Neuronal stem cell (in vitro differentiated cells): ENCODE results near the gene L3MBTL4.

Experiments
- DNase-seq: peaks from one replicate; pipeline ENCODE4 v3.0.0-alpha.2; 2013; ENCODE audit warnings: low spot score
- H2AFZ ChIP-seq: one replicate; pipeline ENCODE4 v1.6.1; 2013; ENCODE audit warnings: mild to moderate bottlenecking, low read length, inconsistent platforms
- H2AK5ac ChIP-seq: 2 replicates; pipeline ENCODE4 v1.6.1; 2013; ENCODE audit warnings: low read depth, mild to moderate bottlenecking, inconsistent platforms, low read length, moderate library complexity, mixed read lengths
- H2BK120ac ChIP-seq: 2 replicates; pipeline ENCODE4 v1.6.1; 2013; ENCODE audit warnings: low read depth, mild to moderate bottlenecking, inconsistent platforms, low read length, moderate library complexity, mixed read lengths
- H2BK12ac ChIP-seq: one replicate; pipeline ENCODE4 v1.6.1; 2013; ENCODE audit warnings: low read length, inconsistent platforms
- H2BK15ac ChIP-seq: 2 replicates; pipeline ENCODE4 v1.6.1; 2013; ENCODE audit warnings: mild to moderate bottlenecking, low read length, inconsistent platforms, mixed read lengths
- H2BK5ac ChIP-seq: one replicate; pipeline ENCODE4 v1.6.1; 2013; ENCODE audit warnings: inconsistent platforms, mild to moderate bottlenecking, low read length, moderate library complexity
- H3K14ac ChIP-seq: one replicate; pipeline ENCODE4 v1.6.1; 2013; ENCODE audit warnings: low read length, inconsistent platforms
- H3K18ac ChIP-seq: 2 replicates; pipeline ENCODE4 v1.6.1; 2013; ENCODE audit warnings: low read length, inconsistent platforms
- H3K23ac ChIP-seq: 2 replicates; pipeline ENCODE4 v1.6.1; 2013; ENCODE audit warnings: low read depth, mild to moderate bottlenecking, mixed read lengths, low read length, inconsistent platforms; ENCODE audit not compliant: poor library complexity
- H3K27ac ChIP-seq: replicated peaks from 3 replicates; pipeline ENCODE4 v1.5.1; 2013; ENCODE audit warnings: low read length, inconsistent platforms
- H3K27me3 ChIP-seq, 3 experiments: 2 replicates each; pipeline ENCODE4 v1.6.1; 2013; ENCODE audit warnings: low read length in 3 of 3, mild to moderate bottlenecking in 2 of 3, inconsistent platforms in 1 of 3, low read depth in 1 of 3, mixed read lengths in 1 of 3, moderate library complexity in 1 of 3; ENCODE audit not compliant: control insufficient read depth in 3 of 3, insufficient read depth in 3 of 3
- H3K36me3 ChIP-seq, 2 donors: replicated peaks in 1 of 2; 2 replicates each; pipeline ENCODE4 v1.6.1; 2013; ENCODE audit warnings: low read length in 2 of 2; ENCODE audit not compliant: control insufficient read depth in 2 of 2, insufficient read depth in 2 of 2
- H3K4ac ChIP-seq: 2 replicates; pipeline ENCODE4 v1.6.1; 2013; ENCODE audit warnings: inconsistent platforms, mild to moderate bottlenecking, low read length, moderate library complexity
- H3K4me1 ChIP-seq, 2 donors: 1 replicate in 1 of 2; 2 replicates in 1 of 2; pipeline ENCODE4 v1.6.1; 2013; ENCODE audit warnings: low read length in 2 of 2, low read depth in 1 of 2; ENCODE audit not compliant: control insufficient read depth in 2 of 2, insufficient read depth in 1 of 2
- H3K4me2 ChIP-seq: one replicate; pipeline ENCODE4 v1.6.1; 2013; ENCODE audit warnings: mild to moderate bottlenecking, low read length, inconsistent platforms; ENCODE audit not compliant: insufficient read depth, poor library complexity, severe bottlenecking
- H3K4me3 ChIP-seq, 2 donors: 2 replicates each; pipeline ENCODE4 v1.5.1; 2013; ENCODE audit warnings: low read length in 2 of 2, mild to moderate bottlenecking in 2 of 2, inconsistent platforms in 1 of 2, moderate library complexity in 1 of 2
- H3K79me1 ChIP-seq: one replicate; pipeline ENCODE4 v1.6.1; 2013; ENCODE audit warnings: low read depth, mild to moderate bottlenecking, inconsistent platforms, low read length, moderate library complexity
- H3K9ac ChIP-seq: one replicate; pipeline ENCODE4 v1.6.1; 2013; ENCODE audit warnings: mild to moderate bottlenecking, low read depth, low read length, inconsistent platforms; ENCODE audit not compliant: poor library complexity
- H3K9me3 ChIP-seq, 2 donors: replicated peaks in 1 of 2; 2 replicates each; pipeline versions ENCODE3 to v1.6.1; 2013; ENCODE audit warnings: low read length in 2 of 2, mild to moderate bottlenecking in 2 of 2, inconsistent platforms in 1 of 2, low read depth in 1 of 2, mixed read lengths in 1 of 2, moderate library complexity in 1 of 2; ENCODE audit not compliant: control insufficient read depth in 2 of 2, insufficient read depth in 1 of 2
- H4K8ac ChIP-seq: one replicate; pipeline ENCODE4 v1.6.1; 2013; ENCODE audit warnings: low read depth, mild to moderate bottlenecking, inconsistent platforms, low read length, moderate library complexity
- H4K91ac ChIP-seq: one replicate; pipeline ENCODE4 v1.6.1; 2013; ENCODE audit warnings: low read length, low read depth, mild to moderate bottlenecking, inconsistent platforms; ENCODE audit not compliant: poor library complexity
- WGBS, 2 donors: extraction: QIAGEN DNeasy Blood & Tissue Kit; methylation state at CpG; one replicate each; pipeline ENCODE4 v1.1.7; 2013; ENCODE audit warnings: missing lambda C conversion rate in 2 of 2, mixed read lengths in 1 of 2; ENCODE audit not compliant: insufficient read length in 2 of 2, insufficient replicate concordance in 1 of 2; ENCODE audit errors: extremely low coverage in 2 of 2; 5-methylcytosine and 5-hydroxymethylcytosine counted together

Gene L3MBTL4

GRCh38 chr18:6331872-6332271, 82.8 kb downstream of the L3MBTL4 start:
- no CpG with 5 or more reads among the region's 2 CpGs for WGBS, 2 donors
- Histone ChIP-seq H3K4me2 (no peak overlapping the region), H3K14ac (no peak overlapping the region), H3K9ac (no peak overlapping the region), H2AFZ (no peak overlapping the region), H3K4me1 (no peaks in the 10 kb centered on the region), H3K36me3 (no peaks in the 10 kb centered on the region), H4K91ac (no peak overlapping the region), H3K27ac (no peak overlapping the region), H4K8ac (no peak overlapping the region), H2AK5ac (no peak overlapping the region), H2BK15ac (no peak overlapping the region), H2BK12ac (no peak overlapping the region), H2BK120ac (no peak overlapping the region), H3K4me3 (no peak overlapping the region), H3K9me3 (no peaks in the 10 kb centered on the region), H3K27me3 (no peaks in the 10 kb centered on the region), H3K79me1 (no peaks in the 10 kb centered on the region), H2BK5ac (no peak overlapping the region), H3K18ac (no peak overlapping the region), H3K23ac (no peak overlapping the region), H3K4ac (no peak overlapping the region)
- no peak for DNase-seq

DNA sequence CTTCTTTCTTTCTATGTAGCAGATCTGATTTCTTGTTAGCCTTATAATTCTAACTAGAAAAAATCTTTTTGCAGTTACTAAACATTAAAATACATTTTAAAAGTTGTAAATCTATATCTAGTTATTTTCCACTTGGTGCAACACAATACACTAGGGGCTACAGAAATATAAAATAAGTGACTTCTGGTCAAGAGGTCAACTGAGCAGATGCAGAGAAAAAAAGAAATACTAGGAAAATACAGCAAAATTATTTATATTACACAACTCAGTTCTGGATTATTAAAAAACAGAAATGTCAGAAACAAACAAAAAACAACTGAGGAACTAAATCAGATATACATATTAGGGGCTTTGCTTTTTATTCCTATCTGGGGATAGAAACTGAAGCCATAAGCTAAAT, 83.9 kb downstream of the L3MBTL4 start:
- Histone ChIP-seq H3K9me3 (no peaks in the 10 kb centered on the region), H3K4me2 (no peak overlapping the region), H3K4ac (no peak overlapping the region), H4K91ac (no peak overlapping the region), H3K27me3 (no peaks in the 10 kb centered on the region), H2BK15ac (no peak overlapping the region), H3K23ac (no peak overlapping the region), H2AFZ (no peak overlapping the region), H2AK5ac (no peak overlapping the region), H2BK120ac (no peak overlapping the region), H3K79me1 (no peaks in the 10 kb centered on the region), H3K18ac (no peak overlapping the region), H2BK12ac (no peak overlapping the region), H3K36me3 (no peaks in the 10 kb centered on the region), H4K8ac (no peak overlapping the region), H3K4me1 (no peaks in the 10 kb centered on the region), H3K27ac (no peak overlapping the region), H3K14ac (no peak overlapping the region), H2BK5ac (no peak overlapping the region), H3K9ac (no peak overlapping the region), H3K4me3 (no peak overlapping the region)
- DNase-seq, result no peak

GRCh38 chr18:6328621-6329010, 86.1 kb downstream of the L3MBTL4 start:
- Histone ChIP-seq H3K4me3 (no peak overlapping the region), H4K91ac (no peak overlapping the region), H3K36me3 (no peaks in the 10 kb centered on the region), H2AK5ac (no peak overlapping the region), H2BK120ac (no peak overlapping the region), H2BK12ac (no peak overlapping the region), H3K4ac (no peak overlapping the region), H3K27ac (no peak overlapping the region), H2BK15ac (no peak overlapping the region), H3K79me1 (no peaks in the 10 kb centered on the region), H2BK5ac (no peak overlapping the region), H3K18ac (no peak overlapping the region), H3K4me2 (no peak overlapping the region), H3K14ac (no peak overlapping the region), H3K23ac (no peak overlapping the region), H2AFZ (no peak overlapping the region), H3K9me3 (peaks cover 0 to 3% of the 10 kb centered on the region in 2 donors), H3K9ac (no peak overlapping the region), H4K8ac (no peak overlapping the region), H3K27me3 (no peaks in the 10 kb centered on the region), H3K4me1 (no peaks in the 10 kb centered on the region)
- no CpG with 5 or more reads among the region's 3 CpGs for WGBS, 2 donors
- DNase-seq, result no peak

DNA sequence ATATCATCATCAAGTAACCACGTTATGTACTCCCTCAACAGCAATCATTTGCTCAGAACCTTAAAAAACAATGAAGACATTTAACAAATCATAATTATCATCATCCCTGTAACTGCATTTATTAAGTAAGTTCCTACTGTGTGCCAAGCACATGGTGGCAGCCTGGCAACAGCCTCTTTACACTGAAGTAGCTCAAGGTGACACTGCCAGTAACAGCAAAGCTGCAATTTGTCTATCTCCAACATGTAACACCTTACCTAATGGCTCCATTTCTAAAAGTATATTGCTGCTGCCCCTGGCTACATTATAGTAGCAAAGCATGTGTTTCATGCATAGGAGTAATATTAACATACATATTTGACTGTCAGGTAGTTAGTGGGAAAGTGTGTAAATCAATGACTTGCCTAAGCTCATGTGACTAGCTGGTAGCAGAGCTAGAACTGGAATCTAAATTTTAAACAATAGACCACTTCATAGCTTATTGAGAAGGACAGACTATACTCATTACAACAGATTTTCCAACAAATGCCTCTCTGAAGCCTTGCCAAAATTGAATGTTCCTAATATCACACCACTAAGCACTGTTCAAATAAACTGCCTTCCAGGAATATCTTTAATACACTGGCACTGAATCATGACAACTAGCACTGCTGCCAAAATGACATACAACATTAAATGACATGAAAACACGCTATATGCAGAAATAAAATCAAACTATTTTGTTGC, 86.7 kb downstream of the L3MBTL4 start:
- Histone ChIP-seq H3K4me1 (no peaks in the 10 kb centered on the region), H3K9ac (no peak overlapping the region), H2BK15ac (no peak overlapping the region), H3K27me3 (no peaks in the 10 kb centered on the region), H3K18ac (no peak overlapping the region), H2BK5ac (no peak overlapping the region), H2BK12ac (no peak overlapping the region), H2AFZ (no peak overlapping the region), H3K79me1 (no peaks in the 10 kb centered on the region), H2AK5ac (no peak overlapping the region), H3K4me2 (no peak overlapping the region), H3K9me3 (peaks cover 0 to 3% of the 10 kb centered on the region in 2 donors), H3K4ac (no peak overlapping the region), H4K91ac (no peak overlapping the region), H3K27ac (no peak overlapping the region), H4K8ac (no peak overlapping the region), H2BK120ac (no peak overlapping the region), H3K4me3 (no peak overlapping the region), H3K36me3 (no peaks in the 10 kb centered on the region), H3K14ac (no peak overlapping the region), H3K23ac (no peak overlapping the region)
- no CpG with 5 or more reads among the region's 2 CpGs for WGBS, 2 donors
- DNase-seq, result no peak
